ENCODE data around the gene ZNF764.
"Not testable (repeated sequence)": the region's sequence is repeated elsewhere in the genome, so short reads cannot be mapped to it uniquely, and the experiment has no call there.

ZNF764 gene

GRCh38 chr16:30523768-30524574 lies 34.2 kb downstream of the ZNF764 start:
- no peak overlapping the region for H3K4me3 ChIP-seq (ENCODE audit: low read length, poor library complexity, severe bottlenecking)
- no peak overlapping the region for H3K9ac ChIP-seq (ENCODE audit: low read depth, low read length, poor library complexity, severe bottlenecking)
- H3K4me2 ChIP-seq (ENCODE audit: low read depth, low read length, poor library complexity, severe bottlenecking), result no peak overlapping the region
- no peaks in the 10 kb centered on the region; the same call in 1 of the 2 replicates for H3K36me3 ChIP-seq (ENCODE audit: insufficient read depth, low read length)
- TF ChIP-seq CTCF (conservative IDR thresholded peaks at IDR 0.05; ENCODE audit: low read length) (no peak), EZH2phosphoT487 (IDR thresholded peaks at IDR 0.05; ENCODE audit: borderline replicate concordance) (no peak)
- no peak overlapping the region for H2AFZ ChIP-seq (ENCODE audit: low read length)
- H3K9me2 ChIP-seq (replicated peaks; ENCODE audit: low read depth, low read length), result no peaks in the 10 kb centered on the region
- H3K9me3 ChIP-seq (ENCODE audit: insufficient read depth, low read depth, low read length), result no peaks in the 10 kb centered on the region
- no peaks in the 10 kb centered on the region for H3K27me3 ChIP-seq (ENCODE audit: insufficient read depth, low read length, poor library complexity, severe bottlenecking)
- H3K4me1 ChIP-seq (ENCODE audit: insufficient read depth, low read length, poor library complexity, severe bottlenecking), result peaks cover 14% of the 10 kb centered on the region
- H3F3A ChIP-seq (ENCODE audit: low read depth), result no peaks in the 10 kb centered on the region
- H4K20me1 ChIP-seq (ENCODE audit: insufficient read depth, low read length, poor library complexity, severe bottlenecking), result peaks cover 10% of the 10 kb centered on the region
- H3K79me2 ChIP-seq (ENCODE audit: insufficient read depth, low read length), result peaks cover 10% of the 10 kb centered on the region; the same call in 1 of the 2 replicates

- H3K9me2 ChIP-seq (replicated peaks; ENCODE audit: low read depth, low read length); H3K4me2 ChIP-seq (ENCODE audit: low read depth, low read length, poor library complexity, severe bottlenecking); H2AFZ ChIP-seq (ENCODE audit: low read length); H3K4me3 ChIP-seq (ENCODE audit: low read length, poor library complexity, severe bottlenecking); H3K79me2 ChIP-seq (ENCODE audit: insufficient read depth, low read length); H3K9ac ChIP-seq (ENCODE audit: low read depth, low read length, poor library complexity, severe bottlenecking); H3K36me3 ChIP-seq (ENCODE audit: insufficient read depth, low read length); H3K27me3 ChIP-seq (ENCODE audit: insufficient read depth, low read length, poor library complexity, severe bottlenecking); H3K9me3 ChIP-seq (ENCODE audit: insufficient read depth, low read depth, low read length); H3F3A ChIP-seq (ENCODE audit: low read depth): not testable (repeated sequence)
- Histone ChIP-seq H3K4me1 (ENCODE audit: insufficient read depth, low read length, poor library complexity, severe bottlenecking) (peaks cover 14% of the 10 kb centered on the region), H4K20me1 (ENCODE audit: insufficient read depth, low read length, poor library complexity, severe bottlenecking) (peaks cover 10% of the 10 kb centered on the region)
These were observed 35.3 kb downstream of the ZNF764 start for GRCh38 chr16:30522702-30523463.

- Histone ChIP-seq H2AFZ (ENCODE audit: low read length) (no peak overlapping the region), H3K9me2 (replicated peaks; ENCODE audit: low read depth, low read length) (no peaks in the 10 kb centered on the region), H3K4me1 (ENCODE audit: insufficient read depth, low read length, poor library complexity, severe bottlenecking) (peaks cover 9% of the 10 kb centered on the region), H3K9ac (ENCODE audit: low read depth, low read length, poor library complexity, severe bottlenecking) (no peak overlapping the region), H3K9me3 (ENCODE audit: insufficient read depth, low read depth, low read length) (no peaks in the 10 kb centered on the region), H3K36me3 (ENCODE audit: insufficient read depth, low read length) (no peaks in the 10 kb centered on the region; the same call in 1 of the 2 replicates), H3K4me2 (ENCODE audit: low read depth, low read length, poor library complexity, severe bottlenecking) (no peak overlapping the region), H4K20me1 (ENCODE audit: insufficient read depth, low read length, poor library complexity, severe bottlenecking) (peaks cover 10% of the 10 kb centered on the region), H3K27me3 (ENCODE audit: insufficient read depth, low read length, poor library complexity, severe bottlenecking) (no peaks in the 10 kb centered on the region), H3F3A (ENCODE audit: low read depth) (no peaks in the 10 kb centered on the region), H3K79me2 (ENCODE audit: insufficient read depth, low read length) (peaks cover 10% of the 10 kb centered on the region; the same call in 1 of the 2 replicates), H3K4me3 (ENCODE audit: low read length, poor library complexity, severe bottlenecking) (no peak overlapping the region)
- no peak for TF ChIP-seq EZH2phosphoT487 (IDR thresholded peaks at IDR 0.05; ENCODE audit: borderline replicate concordance)
- no peak for TF ChIP-seq CTCF (conservative IDR thresholded peaks at IDR 0.05; ENCODE audit: low read length)
These were observed 36.1 kb downstream of the ZNF764 start for GRCh38 chr16:30521873-30522641.
